ENCODE results near the gene SRGAP3. TPM values are rescaled to one million over a fixed set of nuclear protein-coding genes. Genes with fewer than 3 reads are reported as not detected.

The SRGAP3 gene
- total and polyA plus RNA-seq, 10 of the 15 experiments (the other 5 are each of a cell fraction or from before 2014, with no cell fraction given): 0.32 to 1.7 (median 0.99) TPM

- Histone ChIP-seq H3K4me3 (no peak overlapping the region), H3K27me3 (replicated peaks in 1 of 2; ENCODE audit: control insufficient read depth in 2 of 2, insufficient read depth in 2 of 2, low read length in 1 of 2) (no peaks in the 10 kb centered on the region), H4K20me1 (ENCODE audit: control insufficient read depth, insufficient read depth) (no peaks in the 10 kb centered on the region), H3K79me2 (ENCODE audit: control insufficient read depth, insufficient read depth, low read length) (no peaks in the 10 kb centered on the region), H3K9me3 (replicated peaks; ENCODE audit: control insufficient read depth, insufficient read depth, low read length) (no peaks in the 10 kb centered on the region; the same call in 2 of the 3 replicates), H2AFZ (ENCODE audit: control insufficient read depth, low read depth, low read length) (no peak overlapping the region), H3K4me1 (ENCODE audit: control insufficient read depth, insufficient read depth, low read length) (no peaks in the 10 kb centered on the region), H3K27ac (ENCODE audit: control insufficient read depth, insufficient read depth) (no peak overlapping the region), H3K36me3 (ENCODE audit: control insufficient read depth in 2 of 2, insufficient read depth in 2 of 2, low read length in 1 of 2) (no peaks in the 10 kb centered on the region), H3K4me2 (ENCODE audit: control insufficient read depth, insufficient read depth) (no peak overlapping the region), H3K9ac (ENCODE audit: control insufficient read depth, insufficient read depth, low read length) (no peak overlapping the region)
- SMC1A ChIA-PET (ENCODE audit: uncharacterized antibody, unreplicated experiment): interaction anchor here (0.7 kb wide), 1 partner anchor 473 kb away, joined by 3 read pairs; no protein-coding TSS in a partner anchor
- DNase-seq (ENCODE audit: low read depth, low spot score) (no peak), FAIRE-seq (no peak), ATAC-seq (no peak)
- BruUV-seq (replicated peaks): no TSS peak
- CTCF ChIA-PET: interaction anchor here (0.5 to 0.8 kb wide), 2 partner anchors 116 to 163 kb away, joined by 3 to 4 read pairs; no protein-coding TSS in a partner anchor
- intact Hi-C loops (cut with micrococcal nuclease; ENCODE audit: unreplicated experiment): no loop called here
- POLR2A ChIA-PET: no interaction called here
- RAD21 ChIA-PET (ENCODE audit: unreplicated experiment): no interaction called here
- in situ Hi-C loops (cut with MboI): no loop called here
- WGBS (ENCODE audit: insufficient coverage, insufficient replicate concordance, low lambda C conversion rate, missing lambda C conversion rate): 49% methylated on average over 12 of the region's 12 CpGs
- TF ChIP-seq HDAC2 (IDR thresholded peaks at IDR 0.05) (no peak), ATF2 (IDR thresholded peaks at IDR 0.05; ENCODE audit: low read length) (no peak), SIN3A (IDR thresholded peaks at IDR 0.05; ENCODE audit: low read depth, low read length) (no peak), SUZ12 (IDR thresholded peaks at IDR 0.05; ENCODE audit: unreplicated experiment) (no peak), USF2 (IDR thresholded peaks at IDR 0.05; ENCODE audit: borderline replicate concordance, low read depth, low read length) (no peak), POLR2AphosphoS5 (IDR thresholded peaks at IDR 0.05; ENCODE audit: low read length) (no peak), RAD21 (IDR thresholded peaks at IDR 0.05; ENCODE audit: insufficient read depth, low read depth, low read length) (no peak), NR2C2 (IDR thresholded peaks at IDR 0.05; ENCODE audit: borderline replicate concordance, control insufficient read depth, insufficient read length, low read depth) (no peak), STAT3 (IDR thresholded peaks at IDR 0.05; ENCODE audit: low read depth, low read length) (no peak), NRF1 (conservative IDR thresholded peaks at IDR 0.05; ENCODE audit: low read depth, low read length) (no peak), ZBTB40 (IDR thresholded peaks at IDR 0.05; ENCODE audit: borderline replicate concordance) (no peak), BRCA1 (IDR thresholded peaks at IDR 0.05; ENCODE audit: low read depth, low read length) (no peak), ZBTB4 (CRISPR knock-in tag; IDR thresholded peaks at IDR 0.05) (no peak)
These were observed 10.9 kb upstream of the SRGAP3 start for GRCh38 chr3:9260305-9260704.
